ENCODE results near the gene TTC4. TPM values are rescaled to one million over a fixed set of nuclear protein-coding genes. Genes with fewer than 3 reads are reported as not detected.

TTC4 gene
- total RNA-seq (1 to 10 TPM; 9.1 to 9.7 TPM), total RNA-seq (1.3 to 3.7 reads per million in 2 donors)

GRCh38 chr1:54715493-54716298 lies at the start of gene TTC4:
TSS of gene TTC4 (plus strand) at chr1:54715861. CDS start at chr1:54715909, 48 bp downstream.
- Mint-ChIP-seq H3K4me3 (peak within 1 kb of the TSS; percentile 91), H3K4me1 (peaks cover 21% of the 10 kb centered on the region), H3K27me3 (no peaks in the 10 kb centered on the region), H3K27ac (peak within 1 kb of the TSS; percentile 85), H3K36me3 (ENCODE audit: low read depth) (no peaks in the 10 kb centered on the region)
- ATAC-seq (peak; percentile 98), DNase-seq (peak; percentile 78 to 82 (median 78))
- no peaks in the 10 kb centered on the region for H3K9me3 ChIP-seq (ENCODE audit: control insufficient read depth, low read length, poor library complexity, severe bottlenecking)

DNA sequence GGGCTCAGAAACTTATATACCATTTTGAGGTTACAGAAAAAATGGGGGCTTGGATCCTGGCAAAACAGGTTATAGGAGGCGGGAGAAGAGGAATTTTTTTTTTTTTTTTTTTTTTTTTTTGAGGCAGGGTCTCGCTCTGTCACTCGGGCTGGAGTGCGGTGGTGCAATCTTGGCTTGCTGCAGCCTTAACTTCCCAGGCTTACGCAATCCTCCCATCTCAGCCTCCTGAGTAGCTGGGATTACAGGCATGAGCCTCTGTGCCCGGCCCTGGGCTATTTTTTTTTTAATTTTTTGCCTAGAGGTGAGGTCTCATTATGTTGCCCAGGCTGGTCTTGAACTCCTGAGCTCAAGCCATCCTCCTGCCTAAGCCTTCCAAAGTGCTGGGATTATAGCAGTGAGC lies 49.3 kb upstream of the TTC4 start:
- DNase-seq (no peak), ATAC-seq (no peak)
- Mint-ChIP-seq H3K27me3 (peaks cover 12% of the 10 kb centered on the region), H3K36me3 (ENCODE audit: low read depth) (peaks cover 2% of the 10 kb centered on the region), H3K4me1 (no peaks in the 10 kb centered on the region), H3K4me3 (no peak overlapping the region), H3K27ac (no peak overlapping the region)
- H3K9me3 ChIP-seq (ENCODE audit: control insufficient read depth, low read length, poor library complexity, severe bottlenecking): no peaks in the 10 kb centered on the region

- no peaks in the 10 kb centered on the region for H3K9me3 ChIP-seq (ENCODE audit: control insufficient read depth, low read length, poor library complexity, severe bottlenecking)
- Mint-ChIP-seq H3K27me3 (peaks cover 18% of the 10 kb centered on the region), H3K4me3 (no peak overlapping the region), H3K36me3 (ENCODE audit: low read depth) (peaks cover 2% of the 10 kb centered on the region), H3K27ac (no peak overlapping the region), H3K4me1 (peaks cover 8% of the 10 kb centered on the region)
- ATAC-seq (no peak), DNase-seq (no peak)
Observed at GRCh38 chr1:54667797-54668196, 47.9 kb upstream of the TTC4 start.

DNA sequence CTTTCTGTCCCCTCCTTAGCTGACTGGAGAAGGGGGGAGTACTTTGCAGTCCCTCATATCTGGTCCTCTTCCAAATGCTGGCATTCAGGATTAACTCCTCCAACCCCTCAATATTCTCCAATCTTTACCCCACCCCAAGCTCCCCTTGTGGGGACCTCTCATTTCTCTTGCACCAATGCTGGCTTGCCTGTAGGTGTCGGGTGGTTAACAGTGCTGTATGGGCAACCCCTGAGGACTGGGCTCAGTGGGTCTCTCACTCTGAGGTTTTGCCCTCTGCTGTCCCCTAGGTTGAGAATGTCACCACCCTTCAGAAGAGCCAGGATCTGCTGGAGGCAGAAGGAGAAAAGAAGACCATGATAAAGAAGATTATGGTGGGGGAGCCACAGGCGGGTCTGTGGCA lies 47.1 kb upstream of the TTC4 start:
- ATAC-seq (no peak), DNase-seq (no peak)
- Mint-ChIP-seq H3K27me3 (peaks cover 18% of the 10 kb centered on the region), H3K36me3 (ENCODE audit: low read depth) (peaks cover 2% of the 10 kb centered on the region), H3K4me3 (no peak overlapping the region), H3K27ac (peak overlapping the region; percentile 47), H3K4me1 (peaks cover 10% of the 10 kb centered on the region)
- H3K9me3 ChIP-seq (ENCODE audit: control insufficient read depth, low read length, poor library complexity, severe bottlenecking): no peaks in the 10 kb centered on the region

- Mint-ChIP-seq H3K27ac (peak overlapping the region; percentile 16), H3K4me3 (no peak overlapping the region), H3K36me3 (ENCODE audit: low read depth) (no peaks in the 10 kb centered on the region), H3K27me3 (peaks cover 6% of the 10 kb centered on the region), H3K4me1 (peaks cover 10% of the 10 kb centered on the region)
- H3K9me3 ChIP-seq (ENCODE audit: control insufficient read depth, low read length, poor library complexity, severe bottlenecking): no peaks in the 10 kb centered on the region
- ATAC-seq: peak; percentile 92
- peak; percentile 28 to 60 (median 29) for DNase-seq
Observed at GRCh38 chr1:54671985-54672608, 43.6 kb upstream of the TTC4 start.

DNA sequence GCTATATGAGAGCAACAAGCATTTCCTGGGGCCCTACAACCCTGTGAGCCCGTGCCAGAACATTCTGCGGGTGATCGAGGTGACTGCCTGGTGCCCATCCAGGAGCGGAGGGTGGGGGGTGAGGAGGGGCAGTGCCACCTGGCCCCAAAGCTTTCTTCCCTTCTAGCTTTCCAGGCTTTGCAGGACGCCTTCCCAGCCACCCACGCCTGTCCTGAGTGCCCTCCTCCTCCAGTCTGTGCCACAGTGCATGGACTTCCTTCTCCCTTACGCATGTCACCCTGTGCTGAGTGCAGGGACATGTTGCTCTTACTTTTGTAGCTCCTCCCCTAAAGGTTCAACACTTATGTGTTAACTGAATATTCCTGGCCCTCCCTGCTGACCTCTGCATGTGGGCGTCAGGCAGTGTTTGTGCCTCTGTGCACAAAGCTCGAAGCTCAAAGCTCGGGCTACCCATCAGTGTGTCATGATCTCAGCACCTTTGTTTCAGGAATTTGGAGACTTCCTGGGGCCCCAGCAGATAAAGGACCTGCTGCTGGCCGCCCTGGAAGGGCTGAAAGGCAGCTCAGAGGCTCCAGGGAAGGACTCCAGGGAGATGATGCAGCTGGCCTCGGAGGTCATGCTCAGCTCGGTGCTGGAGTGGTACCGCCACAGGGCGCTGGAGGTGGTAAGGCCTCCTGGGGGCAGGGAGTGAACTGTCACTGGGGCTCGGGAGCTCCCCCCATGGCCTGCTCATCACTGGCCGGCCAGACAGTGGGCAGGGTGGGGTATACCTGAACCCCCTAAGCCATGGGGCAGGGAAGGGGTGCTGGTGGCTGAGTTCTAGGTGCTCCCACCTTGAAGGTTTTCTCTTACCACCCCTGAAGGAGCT lies 36.7 kb upstream of the TTC4 start:
- H3K36me3 Mint-ChIP-seq (ENCODE audit: low read depth): no peaks in the 10 kb centered on the region
- H3K4me3 Mint-ChIP-seq: no peak overlapping the region
- ATAC-seq (no peak), DNase-seq (no peak)
- peaks cover 9% of the 10 kb centered on the region for H3K27me3 Mint-ChIP-seq
- H3K4me1 Mint-ChIP-seq: peaks cover 5% of the 10 kb centered on the region
- no peak overlapping the region for H3K27ac Mint-ChIP-seq
- no peaks in the 10 kb centered on the region for H3K9me3 ChIP-seq (ENCODE audit: control insufficient read depth, low read length, poor library complexity, severe bottlenecking)

GRCh38 chr1:54679706-54680105 lies 36.0 kb upstream of the TTC4 start:
- H3K36me3 Mint-ChIP-seq (ENCODE audit: low read depth): no peaks in the 10 kb centered on the region
- H3K9me3 ChIP-seq (ENCODE audit: control insufficient read depth, low read length, poor library complexity, severe bottlenecking): no peaks in the 10 kb centered on the region
- peaks cover 5% of the 10 kb centered on the region for H3K4me1 Mint-ChIP-seq
- no peak for DNase-seq
- H3K27ac Mint-ChIP-seq: no peak overlapping the region
- ATAC-seq: no peak
- H3K4me3 Mint-ChIP-seq: no peak overlapping the region
- H3K27me3 Mint-ChIP-seq: peaks cover 9% of the 10 kb centered on the region

DNA sequence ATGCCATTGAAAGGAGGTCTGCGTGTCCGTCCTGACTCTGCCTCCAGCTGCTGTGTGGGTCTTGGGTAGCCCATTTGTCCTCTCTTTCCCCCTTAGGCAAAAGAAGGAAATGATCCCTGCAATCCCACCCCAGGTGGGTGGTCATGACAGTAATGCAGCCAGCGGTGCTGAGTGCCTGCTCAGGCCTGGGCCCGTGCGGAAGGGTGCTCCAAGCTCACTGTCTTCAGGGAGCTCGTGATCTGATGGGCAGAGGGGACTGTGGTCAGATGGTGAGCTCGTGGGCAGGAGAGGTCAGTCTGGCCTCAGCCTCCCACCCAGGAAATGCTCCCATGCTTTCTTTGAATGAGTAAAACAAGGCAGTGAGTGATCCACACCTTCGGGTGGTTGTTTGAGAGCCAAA lies 35.3 kb upstream of the TTC4 start:
- no peak overlapping the region for H3K27ac Mint-ChIP-seq
- peaks cover 9% of the 10 kb centered on the region for H3K27me3 Mint-ChIP-seq
- H3K9me3 ChIP-seq (ENCODE audit: control insufficient read depth, low read length, poor library complexity, severe bottlenecking): no peaks in the 10 kb centered on the region
- H3K36me3 Mint-ChIP-seq (ENCODE audit: low read depth): no peaks in the 10 kb centered on the region
- DNase-seq: no peak
- ATAC-seq: no peak
- H3K4me3 Mint-ChIP-seq: no peak overlapping the region
- peaks cover 5% of the 10 kb centered on the region for H3K4me1 Mint-ChIP-seq

- Mint-ChIP-seq H3K27ac (peak overlapping the region; percentile 16), H3K4me1 (peaks cover 5% of the 10 kb centered on the region), H3K4me3 (no peak overlapping the region), H3K36me3 (ENCODE audit: low read depth) (no peaks in the 10 kb centered on the region), H3K27me3 (peaks cover 9% of the 10 kb centered on the region)
- ATAC-seq (peak; percentile 46), DNase-seq (no peak)
- H3K9me3 ChIP-seq (ENCODE audit: control insufficient read depth, low read length, poor library complexity, severe bottlenecking): no peaks in the 10 kb centered on the region
Observed at GRCh38 chr1:54681358-54681757, 34.3 kb upstream of the TTC4 start.

- Mint-ChIP-seq H3K4me1 (peaks cover 5% of the 10 kb centered on the region), H3K36me3 (ENCODE audit: low read depth) (no peaks in the 10 kb centered on the region), H3K27me3 (peaks cover 6% of the 10 kb centered on the region), H3K4me3 (no peak overlapping the region), H3K27ac (no peak overlapping the region)
- H3K9me3 ChIP-seq (ENCODE audit: control insufficient read depth, low read length, poor library complexity, severe bottlenecking): no peaks in the 10 kb centered on the region
- ATAC-seq (no peak), DNase-seq (no peak)
Observed at GRCh38 chr1:54683453-54683852, 32.2 kb upstream of the TTC4 start.

DNA sequence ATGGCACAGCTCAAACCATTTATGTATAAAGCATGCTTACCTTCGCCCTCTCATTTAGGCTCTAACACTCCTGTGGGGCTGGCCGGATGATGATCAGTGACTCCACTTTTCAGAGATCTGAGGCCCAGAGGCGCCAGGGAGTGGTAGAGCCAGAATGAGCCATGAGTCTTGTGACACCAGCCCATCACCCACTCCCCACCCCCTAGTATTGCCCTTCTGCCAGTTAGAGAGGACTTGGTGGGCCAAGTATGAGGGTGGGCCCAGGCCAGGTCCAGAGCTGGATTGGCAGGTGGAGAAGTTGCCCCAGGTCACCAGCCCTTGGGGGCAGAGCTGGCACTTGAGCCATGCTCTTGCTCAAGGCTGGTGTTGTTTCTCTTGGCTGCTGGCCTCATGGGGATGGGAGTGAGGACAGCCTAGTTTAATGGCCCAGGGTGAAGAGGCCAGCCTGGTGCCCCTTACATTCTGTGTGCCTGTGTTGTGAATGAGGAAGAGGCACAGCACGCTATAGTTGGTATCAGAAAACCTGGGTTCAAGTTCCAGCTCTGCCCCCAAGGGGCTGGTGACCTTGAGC lies 30.2 kb upstream of the TTC4 start:
- no peak for DNase-seq
- ATAC-seq: no peak
- H3K27ac Mint-ChIP-seq: peak overlapping the region; percentile 9
- no peaks in the 10 kb centered on the region for H3K36me3 Mint-ChIP-seq (ENCODE audit: low read depth)
- no peaks in the 10 kb centered on the region for H3K9me3 ChIP-seq (ENCODE audit: control insufficient read depth, low read length, poor library complexity, severe bottlenecking)
- H3K27me3 Mint-ChIP-seq: peaks cover 16% of the 10 kb centered on the region
- peaks cover 3% of the 10 kb centered on the region for H3K4me1 Mint-ChIP-seq
- no peak overlapping the region for H3K4me3 Mint-ChIP-seq

DNA sequence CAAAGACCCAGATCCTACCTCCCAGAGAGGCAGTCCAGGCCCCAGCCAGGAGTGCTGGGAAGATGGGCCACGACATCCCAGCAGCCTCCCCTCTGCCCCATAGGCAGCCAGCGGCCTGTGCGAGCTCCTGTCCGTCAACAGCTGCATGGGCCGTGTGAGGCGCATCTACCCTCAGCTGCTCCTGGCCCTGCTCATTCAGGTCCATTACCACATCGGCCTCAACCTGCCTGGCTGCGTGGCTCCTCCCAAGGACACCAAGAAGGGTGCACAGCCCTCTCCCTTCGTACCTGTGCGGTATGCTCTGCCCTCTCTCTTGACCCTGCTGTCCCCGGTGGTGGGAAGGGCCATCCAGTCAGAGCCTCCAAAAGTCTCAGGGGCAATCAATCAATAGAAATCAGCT lies 29.5 kb upstream of the TTC4 start:
- no peak overlapping the region for H3K27ac Mint-ChIP-seq
- DNase-seq (no peak), ATAC-seq (no peak)
- peaks cover 16% of the 10 kb centered on the region for H3K27me3 Mint-ChIP-seq
- no peak overlapping the region for H3K4me3 Mint-ChIP-seq
- no peaks in the 10 kb centered on the region for H3K9me3 ChIP-seq (ENCODE audit: control insufficient read depth, low read length, poor library complexity, severe bottlenecking)
- no peaks in the 10 kb centered on the region for H3K36me3 Mint-ChIP-seq (ENCODE audit: low read depth)
- no peaks in the 10 kb centered on the region for H3K4me1 Mint-ChIP-seq

GRCh38 chr1:54694771-54695170 lies 20.9 kb upstream of the TTC4 start:
- Mint-ChIP-seq H3K27ac (no peak overlapping the region), H3K4me3 (no peak overlapping the region), H3K4me1 (peaks cover 3% of the 10 kb centered on the region), H3K27me3 (peaks cover 23% of the 10 kb centered on the region), H3K36me3 (ENCODE audit: low read depth) (peaks cover 2% of the 10 kb centered on the region)
- DNase-seq (no peak), ATAC-seq (no peak)
- no peaks in the 10 kb centered on the region for H3K9me3 ChIP-seq (ENCODE audit: control insufficient read depth, low read length, poor library complexity, severe bottlenecking)

Measured in T-helper 17 cell (primary cell).